Measurements from ENCODE around the gene HNRNPA0.

DNA sequence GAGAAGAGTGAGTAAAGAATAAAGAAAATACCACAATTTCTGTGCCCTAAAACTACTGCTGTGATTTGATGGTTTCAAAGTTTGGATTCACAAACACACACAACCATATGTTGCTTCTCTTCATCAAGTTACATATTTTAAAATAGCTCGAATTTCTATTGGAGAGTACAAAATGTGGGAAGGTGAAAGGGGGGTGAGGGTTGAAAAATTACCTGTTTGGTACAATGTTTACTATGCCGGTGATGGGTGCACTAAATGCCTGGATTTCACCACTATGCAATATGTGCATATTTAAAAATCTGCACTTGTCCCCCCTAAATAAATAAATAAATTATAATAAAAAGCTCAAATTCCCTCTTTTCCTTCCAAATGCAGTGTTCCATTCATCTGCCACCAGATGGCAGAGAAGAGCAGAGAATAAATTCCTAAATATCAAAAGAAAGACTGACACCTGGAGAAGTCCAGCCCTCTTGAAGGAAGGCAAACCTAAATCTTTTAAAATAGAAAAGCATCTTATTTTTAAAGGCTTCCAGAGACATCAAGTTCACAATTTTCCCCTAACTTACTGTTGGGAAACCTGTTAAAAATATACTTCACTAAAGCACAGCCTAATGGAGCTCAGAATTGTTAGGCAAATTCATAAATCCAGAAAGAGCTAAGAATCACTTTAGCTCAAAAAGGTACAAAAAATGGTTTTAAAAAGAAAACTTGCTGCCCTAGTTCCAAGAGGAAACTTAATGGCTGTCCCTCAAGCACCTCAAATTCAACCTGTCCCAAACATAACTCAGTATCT, 24.8 kb upstream of the HNRNPA0 start:
- TF ChIP-seq SIN3A (IDR thresholded peaks at IDR 0.05; ENCODE audit: borderline replicate concordance, insufficient read depth, low read depth, low read length) (no peak), TCF7L2 (IDR thresholded peaks at IDR 0.05; ENCODE audit: low read depth, low read length) (no peak)
- TF ChIP-seq, protein P1, sequence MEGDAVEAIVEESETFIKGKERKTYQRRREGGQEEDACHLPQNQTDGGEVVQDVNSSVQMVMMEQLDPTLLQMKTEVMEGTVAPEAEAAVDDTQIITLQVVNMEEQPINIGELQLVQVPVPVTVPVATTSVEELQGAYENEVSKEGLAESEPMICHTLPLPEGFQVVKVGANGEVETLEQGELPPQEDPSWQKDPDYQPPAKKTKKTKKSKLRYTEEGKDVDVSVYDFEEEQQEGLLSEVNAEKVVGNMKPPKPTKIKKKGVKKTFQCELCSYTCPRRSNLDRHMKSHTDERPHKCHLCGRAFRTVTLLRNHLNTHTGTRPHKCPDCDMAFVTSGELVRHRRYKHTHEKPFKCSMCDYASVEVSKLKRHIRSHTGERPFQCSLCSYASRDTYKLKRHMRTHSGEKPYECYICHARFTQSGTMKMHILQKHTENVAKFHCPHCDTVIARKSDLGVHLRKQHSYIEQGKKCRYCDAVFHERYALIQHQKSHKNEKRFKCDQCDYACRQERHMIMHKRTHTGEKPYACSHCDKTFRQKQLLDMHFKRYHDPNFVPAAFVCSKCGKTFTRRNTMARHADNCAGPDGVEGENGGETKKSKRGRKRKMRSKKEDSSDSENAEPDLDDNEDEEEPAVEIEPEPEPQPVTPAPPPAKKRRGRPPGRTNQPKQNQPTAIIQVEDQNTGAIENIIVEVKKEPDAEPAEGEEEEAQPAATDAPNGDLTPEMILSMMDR (IDR thresholded peaks at IDR 0.05), result peak; percentile 78; the same call in 1 of the 2 replicates
- TF ChIP-seq, protein P2, sequence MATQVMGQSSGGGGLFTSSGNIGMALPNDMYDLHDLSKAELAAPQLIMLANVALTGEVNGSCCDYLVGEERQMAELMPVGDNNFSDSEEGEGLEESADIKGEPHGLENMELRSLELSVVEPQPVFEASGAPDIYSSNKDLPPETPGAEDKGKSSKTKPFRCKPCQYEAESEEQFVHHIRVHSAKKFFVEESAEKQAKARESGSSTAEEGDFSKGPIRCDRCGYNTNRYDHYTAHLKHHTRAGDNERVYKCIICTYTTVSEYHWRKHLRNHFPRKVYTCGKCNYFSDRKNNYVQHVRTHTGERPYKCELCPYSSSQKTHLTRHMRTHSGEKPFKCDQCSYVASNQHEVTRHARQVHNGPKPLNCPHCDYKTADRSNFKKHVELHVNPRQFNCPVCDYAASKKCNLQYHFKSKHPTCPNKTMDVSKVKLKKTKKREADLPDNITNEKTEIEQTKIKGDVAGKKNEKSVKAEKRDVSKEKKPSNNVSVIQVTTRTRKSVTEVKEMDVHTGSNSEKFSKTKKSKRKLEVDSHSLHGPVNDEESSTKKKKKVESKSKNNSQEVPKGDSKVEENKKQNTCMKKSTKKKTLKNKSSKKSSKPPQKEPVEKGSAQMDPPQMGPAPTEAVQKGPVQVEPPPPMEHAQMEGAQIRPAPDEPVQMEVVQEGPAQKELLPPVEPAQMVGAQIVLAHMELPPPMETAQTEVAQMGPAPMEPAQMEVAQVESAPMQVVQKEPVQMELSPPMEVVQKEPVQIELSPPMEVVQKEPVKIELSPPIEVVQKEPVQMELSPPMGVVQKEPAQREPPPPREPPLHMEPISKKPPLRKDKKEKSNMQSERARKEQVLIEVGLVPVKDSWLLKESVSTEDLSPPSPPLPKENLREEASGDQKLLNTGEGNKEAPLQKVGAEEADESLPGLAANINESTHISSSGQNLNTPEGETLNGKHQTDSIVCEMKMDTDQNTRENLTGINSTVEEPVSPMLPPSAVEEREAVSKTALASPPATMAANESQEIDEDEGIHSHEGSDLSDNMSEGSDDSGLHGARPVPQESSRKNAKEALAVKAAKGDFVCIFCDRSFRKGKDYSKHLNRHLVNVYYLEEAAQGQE (IDR thresholded peaks at IDR 0.05; ENCODE audit: insufficient read depth in 1 of 2, low read depth in 2 of 2, low read length in 1 of 2), result no peak

Data from Panc1 (cell line).